Adrenal gland (tissue), 5 donors: ENCODE results near the gene LARP1.

Experiments
- CTCF ChIP-seq, 6 experiments: fragments of 450-650 bp in 4 of 6; fragments of 200-600 bp in 2 of 6; sonication (generic) in 1 of 6; IDR thresholded peaks; 1 replicate in 5 of 6; 2 replicates in 1 of 6; pipeline versions ENCODE4 v1.5.1 to v1.8.0; 2016 to 2021; ENCODE audit warnings: antibody characterized with exemption in 6 of 6, mild to moderate bottlenecking in 2 of 6, moderate library complexity in 1 of 6
- POLR2A ChIP-seq, 2 donors: fragments of 450-650 bp; IDR thresholded peaks; one replicate each; pipeline ENCODE4 v1.6.1; 2017; ENCODE audit warnings: antibody characterized with exemption in 2 of 2, mild to moderate bottlenecking in 2 of 2, moderate library complexity in 1 of 2
- donor health status: DM: no; HTN: no; CAD: no.

GRCh38 chr5:154778534-154778933, 23.4 kb downstream of the LARP1 start:
- TF ChIP-seq POLR2A (IDR thresholded peaks at IDR 0.05) (no peak), CTCF (IDR thresholded peaks at IDR 0.05) (no peak)
